CD4-positive, alpha-beta T cell treated with Interleukin-4 for 1 hour (primary cell): Measurements from ENCODE around the gene FERMT1.
"Not testable (repeated sequence)": the region's sequence is repeated elsewhere in the genome, so short reads cannot be mapped to it uniquely, and the experiment has no call there.

Experiments
- DNase-seq, 2 donors: peaks; one replicate each; pipeline ENCODE4 v3.0.0-alpha.2; 2020 to 2022

Gene FERMT1

DNA sequence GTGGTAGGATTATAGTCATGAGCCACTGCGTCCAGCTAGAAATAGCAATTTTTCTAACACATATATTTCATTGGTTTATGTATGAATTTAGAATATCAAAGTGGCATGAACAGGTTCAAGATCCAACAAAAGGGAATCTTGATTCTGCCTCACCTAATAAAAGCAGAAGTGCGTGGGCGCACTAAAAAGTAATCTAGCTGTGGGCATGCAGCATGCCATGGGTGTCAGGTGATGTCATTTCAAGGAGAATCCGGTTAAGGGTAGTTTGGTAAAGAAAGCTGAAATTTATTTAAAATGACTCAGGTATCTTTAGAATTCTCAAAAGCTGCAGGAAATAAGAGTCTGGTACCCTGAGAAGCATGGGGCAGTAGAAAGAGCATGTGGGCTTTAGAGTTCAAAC lies 86.6 kb downstream of the FERMT1 start:
- DNase-seq, result no peak

DNA sequence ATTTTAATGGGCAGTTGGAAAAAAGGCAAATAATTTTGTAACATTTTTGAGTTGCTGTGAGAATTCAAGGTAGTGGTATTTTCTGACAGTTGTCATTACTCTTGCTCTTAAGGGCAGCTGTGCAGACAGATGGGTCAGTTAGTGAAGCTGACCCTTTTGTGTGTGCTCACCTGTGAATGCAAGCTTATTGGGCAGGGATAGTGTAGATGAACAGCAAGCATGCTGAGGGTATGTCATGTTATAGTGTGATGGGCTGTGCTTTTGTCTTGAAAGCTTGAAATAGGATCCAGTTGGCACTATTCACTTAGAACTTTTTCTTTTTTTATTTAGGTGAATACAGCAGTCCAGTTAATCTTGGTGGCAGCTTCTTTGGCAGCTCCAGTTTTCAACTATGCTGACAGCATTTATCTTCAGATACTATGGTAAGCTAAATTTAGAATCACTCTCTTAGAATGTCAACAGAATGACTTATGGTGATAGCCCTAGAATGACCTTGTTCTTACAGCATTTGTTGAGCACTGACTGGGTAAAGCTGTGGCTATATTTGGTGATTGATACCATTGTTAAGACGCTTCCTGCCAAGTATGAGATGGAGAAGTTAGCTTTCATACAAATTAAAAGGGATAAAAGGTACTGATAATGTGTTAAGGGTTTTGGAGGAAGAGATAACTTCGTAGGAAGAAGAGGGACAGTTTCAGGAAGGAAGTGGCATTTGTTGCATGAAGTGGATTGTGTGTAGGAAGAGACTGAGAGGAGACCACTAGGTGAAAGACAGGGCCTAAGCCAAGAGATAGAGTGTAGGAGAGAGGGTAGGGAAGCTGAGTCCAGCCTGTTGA lies 88.5 kb downstream of the FERMT1 start:
- DNase-seq, result no peak

DNA sequence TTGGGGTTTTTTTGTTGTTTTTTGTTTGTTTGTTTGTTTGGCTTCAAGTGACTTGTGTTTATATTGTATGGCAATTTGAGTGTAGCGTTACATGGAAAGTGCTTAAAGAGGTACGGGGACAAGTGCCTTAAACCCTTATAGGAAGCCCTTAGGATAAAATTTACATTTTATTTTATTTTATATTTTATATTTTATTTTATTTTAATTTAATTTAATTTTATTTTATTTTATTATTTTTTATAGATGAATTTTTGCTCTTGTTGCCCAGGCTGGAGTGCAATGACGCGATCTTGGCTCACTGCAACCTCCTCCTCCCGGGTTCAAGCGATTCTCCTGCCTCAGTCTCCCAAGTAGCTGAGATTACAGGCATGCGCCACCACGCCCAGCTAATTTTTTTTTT lies 89.9 kb downstream of the FERMT1 start:
- DNase-seq, result not testable (repeated sequence)

DNA sequence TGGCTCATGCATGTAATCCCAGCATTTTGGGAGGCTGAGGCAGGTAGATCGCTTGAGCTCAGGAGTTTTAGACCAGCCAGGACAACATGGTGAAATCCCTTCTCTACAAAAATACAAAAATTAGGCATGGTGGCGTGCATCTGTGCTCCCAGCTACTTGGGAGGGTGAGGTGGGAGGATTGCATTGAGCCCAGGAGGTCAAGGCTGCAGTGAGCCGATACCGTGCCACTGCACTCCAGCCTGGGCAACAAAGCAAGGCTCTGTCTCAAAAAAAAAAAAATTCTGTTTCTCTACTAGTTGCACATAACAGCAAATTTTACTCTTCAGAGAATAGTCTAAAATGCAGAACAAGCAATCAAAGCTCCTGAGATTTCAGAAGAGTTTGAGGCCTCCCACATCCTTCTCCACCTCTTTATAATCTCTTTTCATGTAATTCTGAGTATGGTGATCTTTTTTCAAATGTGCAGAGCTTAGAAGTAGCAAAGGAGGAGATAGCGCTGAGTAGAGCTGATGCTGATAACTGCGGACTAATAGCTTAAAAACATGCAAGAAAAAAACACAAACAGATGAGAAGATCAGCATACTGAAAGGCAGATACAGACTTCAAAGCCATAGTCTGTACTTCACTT lies 92.3 kb downstream of the FERMT1 start:
- DNase-seq, result no peak

DNA sequence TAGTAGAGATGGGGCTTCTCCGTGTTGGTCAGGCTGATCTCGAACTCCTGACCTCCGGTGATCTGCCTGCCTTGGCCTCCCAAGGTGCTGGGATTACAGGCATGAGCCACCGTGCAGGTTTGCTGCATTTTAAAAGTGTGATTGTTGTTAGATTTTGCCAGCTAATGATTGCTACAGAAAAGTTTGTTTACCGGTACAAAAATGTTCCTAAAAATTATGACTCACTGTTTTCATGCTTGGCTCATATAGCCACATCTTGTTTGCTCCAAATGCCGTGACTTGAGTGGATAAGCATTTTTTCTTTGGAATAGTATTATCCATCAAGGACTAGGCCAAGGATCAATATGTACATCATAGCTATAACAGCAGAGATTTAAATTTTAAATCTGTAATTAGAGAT lies 93.3 kb downstream of the FERMT1 start:
- no peak for DNase-seq

DNA sequence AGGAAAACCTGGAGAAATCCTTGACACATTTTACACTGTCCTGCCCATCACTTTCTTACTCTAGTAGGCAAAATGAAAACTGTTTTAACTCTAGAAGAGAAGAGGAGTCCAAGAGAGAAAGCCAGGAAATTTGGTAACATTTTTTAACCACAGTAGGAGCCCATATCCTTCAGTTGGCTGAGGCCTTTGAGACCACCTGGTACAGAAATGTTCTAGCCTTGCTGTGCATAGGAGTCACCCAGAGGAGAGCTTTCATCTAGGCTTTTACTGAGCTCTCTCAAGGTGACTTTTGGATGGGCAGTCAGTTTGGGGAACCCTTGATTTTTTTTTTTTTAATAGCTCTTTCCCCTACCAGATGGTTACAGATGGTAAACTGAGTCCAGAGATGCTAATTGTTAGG lies 94.0 kb downstream of the FERMT1 start:
- DNase-seq, result no peak

DNA sequence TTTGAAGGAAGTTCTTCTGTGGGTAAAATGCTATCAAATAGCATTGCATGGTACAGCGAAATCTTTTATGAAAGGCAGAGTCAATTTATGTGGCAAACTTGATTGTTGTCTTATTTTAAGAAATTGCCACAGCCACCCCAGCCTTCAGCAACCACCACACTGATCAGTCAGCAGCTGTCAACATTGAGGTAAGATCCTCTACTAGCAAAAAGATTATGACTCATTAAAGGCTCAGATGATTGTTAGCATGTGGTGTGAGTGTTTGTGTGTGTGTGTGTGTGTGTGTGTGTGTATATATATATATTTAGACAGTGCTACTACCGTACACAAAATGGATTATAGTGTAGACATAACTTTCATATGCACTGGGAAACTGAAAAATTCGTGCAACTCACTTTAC lies 96.8 kb downstream of the FERMT1 start:
- no peak for DNase-seq
